CD4-positive, alpha-beta T cell treated with Interleukin-1 beta for 1 hour (primary cell): ENCODE data around the gene MRGPRD.

Experiments used
- DNase-seq, 2 donors: peaks; one replicate each; pipeline ENCODE4 v3.0.0-alpha.2; 2020 to 2022

Gene MRGPRD

GRCh38 chr11:68946416-68947090, 34.2 kb downstream of the MRGPRD start:
- no peak for DNase-seq

- no peak for DNase-seq
Observed at GRCh38 chr11:68942751-68943271, 38.0 kb downstream of the MRGPRD start.

GRCh38 chr11:68942095-68942620, 38.6 kb downstream of the MRGPRD start:
- no peak for DNase-seq

GRCh38 chr11:68941324-68942094, 39.3 kb downstream of the MRGPRD start:
- DNase-seq, result no peak

GRCh38 chr11:68940651-68941323, 40.0 kb downstream of the MRGPRD start:
- no peak for DNase-seq

GRCh38 chr11:68939583-68940555, 40.9 kb downstream of the MRGPRD start:
- DNase-seq, result no peak

GRCh38 chr11:68938816-68939582, 41.8 kb downstream of the MRGPRD start:
- DNase-seq, result no peak

- DNase-seq, result no peak
Observed at GRCh38 chr11:68938088-68938487, 42.7 kb downstream of the MRGPRD start.

GRCh38 chr11:68936676-68937620, 43.8 kb downstream of the MRGPRD start:
- DNase-seq, result no peak

- DNase-seq, result no peak
Observed at GRCh38 chr11:68936358-68936636, 44.5 kb downstream of the MRGPRD start.

- no peak for DNase-seq
Observed at GRCh38 chr11:68935516-68936357, 45.0 kb downstream of the MRGPRD start.

- no peak for DNase-seq
Observed at GRCh38 chr11:68935066-68935465, 45.7 kb downstream of the MRGPRD start.

- DNase-seq, result no peak
Observed at GRCh38 chr11:68934666-68935065, 46.1 kb downstream of the MRGPRD start.

- DNase-seq, result no peak
Observed at GRCh38 chr11:68934321-68934645, 46.5 kb downstream of the MRGPRD start.

- no peak for DNase-seq
Observed at GRCh38 chr11:68933605-68934320, 47.0 kb downstream of the MRGPRD start.

GRCh38 chr11:68932933-68933577, 47.7 kb downstream of the MRGPRD start:
- no peak for DNase-seq

GRCh38 chr11:68932358-68932757, 48.4 kb downstream of the MRGPRD start:
- DNase-seq, result no peak

GRCh38 chr11:68931911-68932310, 48.9 kb downstream of the MRGPRD start:
- DNase-seq, result no peak
